Left renal cortex interstitium (tissue), 4 donors: ENCODE results near the gene CHD5. TPM values are rescaled to one million over a fixed set of nuclear protein-coding genes. Genes with fewer than 3 reads are reported as not detected.
"Not testable (repeated sequence)": the region's sequence is repeated elsewhere in the genome, so short reads cannot be mapped to it uniquely, and the experiment has no call there.

ENCODE experiments used
- DNase-seq, 4 donors: peaks; one replicate each; pipeline ENCODE4 v3.0.0-alpha.2; 2013; ENCODE audit warnings: low read depth in 4 of 4, low spot score in 2 of 4, missing footprints in 1 of 4
- polyA plus RNA-seq, 4 donors: library from polyadenylated mRNA; unstranded; fragments of 120-200 nt; gene quantifications; one replicate each; pipeline ENCODE4 v1.2.1, GENCODE V29; 2013; ENCODE audit not compliant: insufficient read length in 4 of 4

CHD5 gene
- polyA plus RNA-seq, result under 1 TPM; 0.22 to 0.82 (median 0.30) TPM

DNA sequence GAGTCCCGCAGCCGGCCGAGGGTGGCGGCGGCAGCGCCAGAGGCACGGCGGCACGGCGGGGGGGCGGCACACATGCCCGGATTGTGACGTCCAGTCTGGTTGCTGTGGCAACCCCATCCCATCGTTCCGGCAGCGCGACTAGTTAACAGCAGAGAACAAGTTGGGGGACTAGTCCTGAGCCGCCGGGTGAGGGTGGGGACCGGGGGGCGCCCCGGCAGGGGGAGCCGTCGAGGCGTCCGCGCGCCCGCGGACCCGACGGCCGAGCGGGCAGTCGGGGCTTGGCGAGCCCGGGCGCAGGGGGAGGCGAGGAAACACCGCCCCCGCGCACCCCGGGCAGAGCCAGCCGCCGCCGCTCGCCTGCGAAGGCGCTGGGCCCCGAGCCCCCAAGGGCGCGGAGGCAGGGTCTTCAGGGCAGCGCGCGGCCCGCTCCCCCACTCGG is at the start of gene CHD5:
Gene CHD5, minus strand, starts transcription at position 54 of the 439 bp plus-strand sequence. CDS start 298 bp downstream, outside the sequence.
- DNase-seq, result no peak

GRCh38 chr1:6225651-6226050 is 45.5 kb upstream of the CHD5 start:
- no peak for DNase-seq

- DNase-seq, result no peak
These were observed 44.6 kb upstream of the CHD5 start for GRCh38 chr1:6224718-6225117.

DNA sequence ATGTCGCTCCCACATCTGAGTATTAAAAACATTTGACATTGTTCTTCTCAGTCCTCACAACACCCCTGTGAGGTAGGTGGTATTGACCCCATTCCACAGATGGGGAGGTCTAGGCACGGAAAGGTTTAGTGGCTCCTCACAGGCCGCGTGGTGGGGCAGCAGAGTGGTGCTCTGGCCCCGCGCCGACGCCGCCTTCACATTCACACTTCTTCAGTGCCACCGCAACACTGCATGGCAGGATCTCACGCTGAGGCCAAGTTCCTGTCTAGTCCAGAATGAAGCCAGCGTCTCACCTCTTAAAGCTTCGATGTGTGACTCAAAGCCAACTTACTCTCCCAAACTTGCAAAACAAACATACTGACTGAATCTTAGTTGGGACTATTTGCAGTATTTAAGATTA is 43.5 kb upstream of the CHD5 start:
- DNase-seq, result no peak

GRCh38 chr1:6222636-6223035 is 42.5 kb upstream of the CHD5 start:
- no peak for DNase-seq

DNA sequence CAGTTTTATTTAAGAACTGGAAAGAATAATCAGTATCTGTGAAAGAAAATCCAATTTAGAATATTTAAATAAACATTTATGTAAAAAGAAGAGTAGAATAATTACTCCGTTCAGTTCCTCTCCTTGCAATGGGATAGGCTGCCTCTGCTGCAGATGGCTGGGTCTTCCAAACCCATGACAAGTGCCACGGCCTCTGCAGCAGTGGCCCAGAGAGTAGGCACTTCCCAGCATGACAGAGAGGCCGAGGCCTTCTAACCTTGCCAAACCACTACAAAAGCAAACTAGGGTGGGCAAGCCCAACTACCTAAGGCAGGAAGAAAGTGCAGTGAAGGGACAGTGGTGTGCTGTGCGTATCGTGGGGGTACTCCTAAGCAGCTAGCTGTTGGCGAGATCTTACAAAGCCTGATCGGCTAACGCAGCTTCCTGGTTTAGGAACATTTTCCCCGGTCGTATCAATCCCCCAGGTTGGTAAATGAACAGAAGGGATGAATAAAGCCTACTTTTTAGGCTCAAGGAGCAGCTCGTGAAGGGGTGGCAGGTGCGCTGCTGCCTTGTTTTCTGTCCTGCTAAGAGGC is 41.2 kb upstream of the CHD5 start:
- DNase-seq, result no peak

- DNase-seq, result no peak
These were observed 40.1 kb upstream of the CHD5 start for GRCh38 chr1:6220236-6220635.

- not testable (repeated sequence) for DNase-seq
These were observed 39.5 kb upstream of the CHD5 start for GRCh38 chr1:6219641-6220040.

DNA sequence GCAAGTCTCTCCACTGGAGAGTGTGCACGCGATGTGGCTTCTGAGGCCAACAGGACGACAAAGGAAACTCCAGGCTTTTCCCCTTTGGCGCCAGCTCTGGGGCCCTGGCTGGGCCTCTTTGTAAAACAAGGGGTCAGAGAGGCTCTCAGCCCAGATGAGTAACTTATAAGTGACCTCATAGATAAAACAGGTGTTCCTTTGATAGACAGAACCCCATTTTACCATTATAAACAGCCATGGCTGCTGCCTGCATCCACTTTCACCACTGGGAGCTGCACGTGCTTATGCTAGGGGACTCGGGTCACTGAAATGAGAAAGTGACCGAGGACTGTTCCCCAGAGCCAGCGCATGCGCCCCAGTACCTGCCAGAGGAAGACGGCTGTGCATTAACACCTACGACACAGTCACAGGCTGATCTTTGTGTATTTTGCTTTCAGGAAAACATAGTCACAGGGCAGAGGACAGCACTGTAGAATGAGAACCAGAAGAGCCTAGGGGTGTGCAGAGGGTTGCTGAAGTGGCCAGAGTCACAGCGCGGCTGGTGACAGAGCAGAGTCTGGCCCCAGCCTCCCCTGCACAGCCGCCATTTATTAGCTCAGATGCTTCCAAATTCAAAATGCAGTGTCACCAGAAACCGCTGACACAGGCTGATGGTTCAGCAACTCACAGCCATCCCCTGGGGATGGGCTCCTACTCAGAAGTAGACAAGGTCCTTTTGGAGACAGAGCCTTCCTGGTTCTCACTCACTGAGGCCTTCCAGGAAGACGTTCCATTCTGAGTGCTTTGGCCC is 38.4 kb upstream of the CHD5 start:
- no peak for DNase-seq

DNA sequence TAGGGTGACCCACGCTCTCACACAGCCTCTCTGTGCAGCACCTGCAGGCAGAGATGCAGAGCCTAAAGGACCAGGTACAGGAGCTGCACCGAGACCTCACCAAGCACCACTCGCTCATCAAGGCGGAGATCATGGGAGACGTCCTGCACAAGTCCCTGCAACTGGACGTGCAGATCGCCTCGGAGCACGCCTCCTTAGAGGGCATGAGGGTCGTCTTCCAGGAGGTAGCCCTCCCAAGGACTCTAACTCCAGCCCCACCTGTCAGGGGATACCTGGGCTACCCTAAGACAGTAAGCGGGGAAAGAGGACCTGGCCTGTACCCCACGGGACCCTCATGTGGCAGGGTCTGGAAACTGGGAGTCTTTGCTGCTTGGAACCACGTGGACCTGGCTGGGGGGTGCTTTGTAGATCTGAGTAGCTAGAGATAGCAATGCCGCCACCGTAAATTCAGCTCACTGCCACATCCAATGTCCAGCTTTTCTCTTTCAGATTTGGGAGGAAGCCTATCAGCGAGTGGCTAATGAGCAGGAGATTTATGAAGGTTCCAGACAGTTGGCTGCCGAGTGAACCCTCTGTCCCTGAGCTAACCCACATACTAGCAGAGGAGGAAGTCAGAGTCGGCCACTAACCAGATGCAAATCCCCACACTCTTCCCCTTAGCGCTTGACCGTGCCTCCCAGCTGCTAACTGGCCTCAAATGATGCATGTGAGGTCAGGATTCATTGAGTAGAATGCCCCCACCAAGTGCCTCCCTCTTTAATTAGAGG is 32.3 kb upstream of the CHD5 start:
- no peak for DNase-seq

DNA sequence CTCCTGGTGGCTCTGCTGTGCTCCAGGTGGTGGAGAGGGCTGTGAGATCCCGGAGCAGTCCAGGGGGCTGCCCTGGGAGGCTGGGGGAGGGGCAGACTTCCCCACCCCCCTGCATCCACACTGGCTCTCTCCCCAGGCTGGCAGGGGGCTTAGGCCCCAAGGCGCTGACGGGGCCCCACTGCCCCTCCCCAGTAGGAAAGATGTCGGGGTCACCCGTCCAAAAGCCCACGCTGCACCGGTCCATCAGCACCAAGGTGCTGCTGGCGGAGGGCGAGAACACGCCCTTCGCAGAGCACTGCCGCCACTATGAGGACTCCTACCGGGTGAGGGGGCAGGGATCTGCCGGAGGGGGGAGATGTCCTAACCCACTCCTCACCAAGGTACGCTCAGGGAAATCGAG is 31.6 kb upstream of the CHD5 start:
- DNase-seq, result no peak

DNA sequence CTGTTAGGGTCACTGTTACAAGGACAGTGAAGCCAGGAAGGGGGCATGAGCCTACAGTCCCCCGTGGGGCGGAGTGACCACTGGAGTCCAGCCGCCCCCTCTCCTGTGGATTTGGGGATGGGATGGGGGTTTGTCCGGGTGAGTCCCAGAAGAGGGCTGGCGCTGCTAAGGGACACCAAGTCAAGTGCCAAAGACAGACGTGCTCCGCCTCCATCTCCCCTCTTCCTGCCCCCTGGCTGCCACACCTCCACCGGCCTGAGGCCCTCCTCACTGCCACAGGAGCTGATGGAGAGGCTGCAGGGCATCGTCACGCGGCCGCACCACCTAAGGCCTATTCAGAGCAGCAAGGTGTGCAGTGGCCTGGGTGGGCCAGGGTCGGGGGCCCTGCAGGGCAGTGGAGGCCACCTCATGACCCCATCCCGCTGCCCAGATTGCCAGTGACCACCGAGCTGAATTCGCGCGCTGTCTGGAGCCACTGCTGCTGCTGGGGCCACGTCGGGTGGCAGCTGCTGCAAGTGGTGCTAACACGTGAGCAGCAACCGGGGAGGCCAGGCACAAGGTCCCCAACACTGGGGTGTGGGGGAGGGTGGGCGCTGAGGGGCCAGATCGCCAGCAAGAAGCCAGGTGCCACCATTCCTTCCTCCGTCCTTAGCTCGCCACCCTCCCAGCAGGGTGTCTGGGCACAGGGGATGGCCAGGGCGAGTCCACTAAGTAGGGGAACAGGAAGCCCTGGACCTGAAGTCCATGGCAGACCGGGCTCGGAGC is 30.7 kb upstream of the CHD5 start:
- DNase-seq, result no peak

- DNase-seq, result no peak
These were observed 29.8 kb upstream of the CHD5 start for GRCh38 chr1:6209661-6210580.

- no peak for DNase-seq
These were observed 28.9 kb upstream of the CHD5 start for GRCh38 chr1:6208723-6209660.

GRCh38 chr1:6207921-6208320 is 27.8 kb upstream of the CHD5 start:
- DNase-seq, result no peak

- no peak for DNase-seq
These were observed 27.2 kb upstream of the CHD5 start for GRCh38 chr1:6207075-6207885.

DNA sequence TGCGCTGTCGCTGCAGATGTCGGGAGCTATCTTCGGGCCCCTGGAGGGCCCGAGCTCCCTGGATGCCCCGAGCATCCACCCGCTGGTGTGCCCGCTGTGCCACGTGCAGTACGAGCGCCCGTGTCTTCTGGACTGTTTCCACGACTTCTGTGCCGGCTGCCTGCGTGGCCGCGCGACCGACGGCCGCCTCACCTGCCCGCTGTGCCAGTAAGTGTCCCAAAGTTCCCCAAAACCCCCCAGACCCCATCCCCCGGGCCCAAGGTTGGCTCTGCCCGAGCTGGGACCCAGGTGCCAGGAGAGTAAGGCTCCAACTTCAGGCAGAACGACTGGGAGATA is 26.4 kb upstream of the CHD5 start:
- no peak for DNase-seq
